HG02840 (cell line): ENCODE measurements around the gene CTDP1.

Experiments
- ATAC-seq: cut with Tn5 transposase; IDR thresholded peaks from one replicate; pipeline ENCODE4 v1.9.1; 2021; ENCODE audit warnings: mild to moderate bottlenecking, moderate library complexity, moderate number of reproducible peaks; ENCODE audit not compliant: unreplicated experiment, low FRiP score

The CTDP1 gene

GRCh38 chr18:79803611-79804051, 124.0 kb downstream of the CTDP1 start:
- no peak for ATAC-seq
